Fibroblast of mammary gland (primary cell): ENCODE data around the gene ARID1B.

Experiments used
- DNase-seq: peaks from one replicate; pipeline ENCODE4 v3.0.0-alpha.2; 2010; ENCODE audit warnings: low read depth
- H3K4me3 ChIP-seq: 2 replicates; pipeline ENCODE4 v1.5.1; 2011; ENCODE audit warnings: low read depth, mild to moderate bottlenecking, low read length, moderate library complexity; ENCODE audit not compliant: control insufficient read depth
- TF ChIP-seq, protein P1 (sequence below): conservative IDR thresholded peaks from 2 replicates; pipeline ENCODE4 v1.5.1; 2011; ENCODE audit warnings: low read depth, low read length, inconsistent platforms; ENCODE audit not compliant: control insufficient read depth, insufficient read depth

ARID1B gene

DNA sequence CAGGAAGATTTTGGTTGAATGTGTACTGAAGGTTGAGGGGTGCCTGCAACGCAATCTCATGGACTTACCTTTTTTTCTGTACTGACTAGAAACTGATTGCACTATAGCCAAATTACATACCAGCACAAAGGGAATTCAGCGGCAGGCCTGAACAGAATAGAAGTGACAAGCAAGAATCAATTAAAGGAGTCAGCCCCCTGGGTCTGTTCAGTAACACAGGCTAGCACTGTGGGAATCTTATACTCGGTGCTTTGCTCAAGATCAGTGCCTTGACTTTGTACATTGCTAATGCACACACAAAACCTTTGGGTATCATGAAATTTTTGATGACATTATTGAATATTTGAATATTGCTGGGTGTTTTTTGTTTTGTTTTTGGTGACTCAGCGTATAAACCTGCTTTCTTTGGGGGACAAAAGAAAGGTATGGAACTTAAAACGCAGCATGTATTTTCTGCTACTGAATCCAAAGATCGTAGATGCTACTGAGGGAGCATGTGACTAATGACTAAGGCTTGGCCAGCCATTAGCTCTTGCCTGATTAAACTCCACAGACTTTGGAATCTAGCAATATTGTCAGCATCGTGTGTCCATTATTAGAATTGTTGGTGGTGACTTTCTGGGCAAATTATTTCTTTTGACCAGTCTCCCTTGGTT lies 236.6 kb downstream of the ARID1B start:
- TF ChIP-seq, protein P1, sequence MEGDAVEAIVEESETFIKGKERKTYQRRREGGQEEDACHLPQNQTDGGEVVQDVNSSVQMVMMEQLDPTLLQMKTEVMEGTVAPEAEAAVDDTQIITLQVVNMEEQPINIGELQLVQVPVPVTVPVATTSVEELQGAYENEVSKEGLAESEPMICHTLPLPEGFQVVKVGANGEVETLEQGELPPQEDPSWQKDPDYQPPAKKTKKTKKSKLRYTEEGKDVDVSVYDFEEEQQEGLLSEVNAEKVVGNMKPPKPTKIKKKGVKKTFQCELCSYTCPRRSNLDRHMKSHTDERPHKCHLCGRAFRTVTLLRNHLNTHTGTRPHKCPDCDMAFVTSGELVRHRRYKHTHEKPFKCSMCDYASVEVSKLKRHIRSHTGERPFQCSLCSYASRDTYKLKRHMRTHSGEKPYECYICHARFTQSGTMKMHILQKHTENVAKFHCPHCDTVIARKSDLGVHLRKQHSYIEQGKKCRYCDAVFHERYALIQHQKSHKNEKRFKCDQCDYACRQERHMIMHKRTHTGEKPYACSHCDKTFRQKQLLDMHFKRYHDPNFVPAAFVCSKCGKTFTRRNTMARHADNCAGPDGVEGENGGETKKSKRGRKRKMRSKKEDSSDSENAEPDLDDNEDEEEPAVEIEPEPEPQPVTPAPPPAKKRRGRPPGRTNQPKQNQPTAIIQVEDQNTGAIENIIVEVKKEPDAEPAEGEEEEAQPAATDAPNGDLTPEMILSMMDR = no peak
- no peak for DNase-seq
- H3K4me3 ChIP-seq = no peak overlapping the region

DNA sequence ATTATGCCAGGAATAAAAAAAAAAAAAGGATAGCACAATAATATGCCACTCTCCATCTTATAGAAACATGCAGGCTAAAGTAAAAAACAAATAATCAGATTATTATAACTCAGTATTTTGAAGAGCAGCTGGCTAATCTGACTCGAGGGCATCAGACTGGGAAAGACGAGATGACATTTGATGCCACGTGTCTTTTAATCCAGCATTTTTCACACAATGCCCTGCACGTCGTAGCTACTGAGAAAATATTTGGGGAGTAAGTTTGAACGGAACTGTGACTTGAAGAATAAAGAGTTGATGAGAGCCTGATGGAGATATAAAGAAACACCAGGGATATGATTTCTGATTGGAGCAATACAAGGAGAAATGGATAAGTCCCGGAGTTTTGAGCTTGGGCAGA lies 237.7 kb downstream of the ARID1B start:
- TF ChIP-seq, protein P1 = no peak
- H3K4me3 ChIP-seq = no peak overlapping the region
- DNase-seq = no peak

DNA sequence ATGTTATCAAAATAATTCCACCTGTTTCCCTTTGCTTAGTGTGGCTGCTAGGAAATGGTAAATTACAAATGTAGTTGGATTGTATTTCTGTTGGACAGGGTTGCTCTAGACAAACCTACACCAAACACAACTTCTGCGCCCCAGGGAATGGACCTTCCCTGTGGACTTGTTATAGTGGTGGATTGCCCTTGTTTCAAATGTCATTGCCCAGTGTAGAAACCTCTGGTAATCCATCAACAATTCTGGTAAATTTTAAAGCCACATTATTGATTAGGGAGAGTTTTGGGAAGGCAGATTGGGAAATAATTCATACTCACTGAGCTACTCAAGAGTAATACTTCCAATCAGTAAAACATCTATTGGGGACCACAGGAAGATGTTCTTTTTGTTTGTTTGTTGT lies 239.8 kb downstream of the ARID1B start:
- TF ChIP-seq, protein P1 = no peak
- H3K4me3 ChIP-seq = no peak overlapping the region
- DNase-seq = no peak

DNA sequence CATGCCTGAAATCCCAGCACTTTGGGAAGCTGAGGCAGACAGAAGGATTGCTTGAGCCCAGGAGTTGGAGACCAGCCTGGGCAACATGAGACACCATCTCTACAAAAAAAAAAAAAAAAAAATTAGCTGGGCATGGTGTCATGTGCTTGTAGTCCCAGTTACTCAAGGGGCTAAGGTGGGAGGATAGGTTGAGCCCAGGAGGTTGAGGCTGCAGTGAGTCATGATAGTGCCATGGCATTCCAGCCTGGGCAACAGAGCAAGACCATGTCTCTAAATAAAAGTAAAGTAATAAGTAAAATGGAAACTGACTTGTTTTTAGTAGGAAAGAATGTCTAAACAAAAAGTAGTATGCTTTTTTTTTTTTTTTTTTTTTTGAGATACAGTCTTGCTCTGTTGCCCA lies 240.7 kb downstream of the ARID1B start:
- DNase-seq = peak; percentile 27
- H3K4me3 ChIP-seq = no peak overlapping the region
- TF ChIP-seq, protein P1 = no peak

DNA sequence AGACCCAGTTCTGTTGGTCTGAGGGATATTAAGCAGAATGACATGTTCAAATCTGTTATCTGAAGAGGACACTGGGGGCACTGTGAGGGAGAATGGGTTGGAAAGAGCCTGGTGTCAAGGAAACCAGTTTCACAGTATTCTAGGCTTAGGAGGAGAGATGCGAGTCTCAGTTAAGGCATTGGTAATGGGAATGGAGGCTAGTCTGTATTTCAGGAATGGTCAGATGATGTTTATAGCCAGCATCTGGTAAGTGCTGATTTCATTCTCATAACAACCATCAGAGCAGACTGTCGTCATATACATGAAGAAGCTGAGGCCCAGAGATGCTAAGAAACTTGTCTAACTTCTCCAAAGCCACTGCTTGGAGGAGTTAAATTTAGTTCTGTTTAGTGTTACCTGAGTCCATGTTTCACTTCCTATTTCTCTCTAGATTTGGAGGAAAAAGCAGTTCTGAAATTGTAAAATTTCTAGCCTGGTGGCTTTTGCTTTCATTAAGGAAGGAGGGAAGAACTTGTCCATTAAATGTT lies 242.0 kb downstream of the ARID1B start:
- no peak overlapping the region for H3K4me3 ChIP-seq
- DNase-seq = peak; percentile 17
- TF ChIP-seq, protein P1 = peak; percentile 15

DNA sequence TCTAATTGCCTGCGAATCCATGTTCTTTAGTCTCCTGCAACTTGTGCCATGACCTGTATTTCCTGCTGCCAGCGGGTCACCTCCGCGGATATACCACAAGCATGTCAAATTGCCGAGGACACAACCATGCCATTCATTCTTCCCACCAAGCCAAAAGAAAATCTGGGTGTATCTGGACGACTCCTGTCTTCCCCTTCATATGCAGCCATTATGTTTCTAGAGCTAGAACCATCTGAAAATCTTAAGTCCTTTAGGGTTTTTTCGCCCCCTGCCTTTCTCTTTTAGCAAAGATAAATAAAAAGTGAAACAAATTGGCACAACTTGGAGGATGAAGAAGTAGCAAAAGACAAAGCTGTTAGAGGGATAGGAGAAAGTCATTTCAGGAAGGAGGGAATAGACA lies 242.6 kb downstream of the ARID1B start:
- H3K4me3 ChIP-seq = no peak overlapping the region
- TF ChIP-seq, protein P1 = no peak
- peak; percentile 38 for DNase-seq
